Fibroblast of skin of scalp (primary cell): ENCODE results near the gene ATG10. TPM values are rescaled to one million over a fixed set of nuclear protein-coding genes. Genes with fewer than 3 reads are reported as not detected.
"Not testable (repeated sequence)": the region's sequence is repeated elsewhere in the genome, so short reads cannot be mapped to it uniquely, and the experiment has no call there.

Experiments
- DNase-seq: peaks from one replicate; pipeline ENCODE4 v3.0.0-alpha.2; 2013
- polyA plus RNA-seq, 2 experiments: library from polyadenylated mRNA; unstranded; fragments of 120-200 nt; gene quantifications; one replicate each; pipeline ENCODE4 v1.2.1, GENCODE V29; 2013; ENCODE audit not compliant: insufficient read length in 2 of 2

Gene ATG10
- 8.6 TPM for polyA plus RNA-seq (2013, experiment 1 of 2; ENCODE audit: insufficient read length)
- polyA plus RNA-seq (2013, experiment 2 of 2; ENCODE audit: insufficient read length), result 9.1 TPM

- DNase-seq, result peak; percentile 95
These were observed at the start of gene ATG10 for GRCh38 chr5:81971712-81972491. Gene ATG10, plus strand, starts transcription at chr5:81972023. Its CDS starts 15,548 bp downstream, at chr5:81987571.

GRCh38 chr5:81922854-81923279 lies 49.0 kb upstream of the ATG10 start:
- peak; percentile 2 for DNase-seq

- DNase-seq, result no peak
These were observed 47.4 kb upstream of the ATG10 start for GRCh38 chr5:81924442-81924841.

GRCh38 chr5:81925009-81925408 lies 46.8 kb upstream of the ATG10 start:
- no peak for DNase-seq

GRCh38 chr5:81925981-81926380 lies 45.8 kb upstream of the ATG10 start:
- no peak for DNase-seq

GRCh38 chr5:81936066-81936465 lies 35.8 kb upstream of the ATG10 start:
- DNase-seq, result no peak

GRCh38 chr5:81936750-81937149 lies 35.1 kb upstream of the ATG10 start:
- DNase-seq, result no peak

- DNase-seq, result no peak
These were observed 29.1 kb upstream of the ATG10 start for GRCh38 chr5:81942746-81943145.

- DNase-seq, result peak; percentile 7
These were observed 23.5 kb upstream of the ATG10 start for GRCh38 chr5:81948349-81948748.

- peak; percentile 74 for DNase-seq
These were observed 22.4 kb upstream of the ATG10 start for GRCh38 chr5:81949462-81949861.

- DNase-seq, result no peak
These were observed 20.8 kb upstream of the ATG10 start for GRCh38 chr5:81950996-81951395.

GRCh38 chr5:81954796-81955195 lies 17.0 kb upstream of the ATG10 start:
- DNase-seq, result not testable (repeated sequence)

- DNase-seq, result not testable (repeated sequence)
These were observed 13.7 kb upstream of the ATG10 start for GRCh38 chr5:81958129-81958528.

- DNase-seq, result peak; percentile 20
These were observed 10.0 kb upstream of the ATG10 start for GRCh38 chr5:81961651-81962440.

GRCh38 chr5:81963544-81963943 lies 8.3 kb upstream of the ATG10 start:
- DNase-seq, result no peak

GRCh38 chr5:81965524-81965923 lies 6.3 kb upstream of the ATG10 start:
- peak; percentile 5 for DNase-seq

- DNase-seq, result no peak
These were observed 2.6 kb upstream of the ATG10 start for GRCh38 chr5:81969226-81969625.

GRCh38 chr5:81969912-81970311 lies 1.9 kb upstream of the ATG10 start:
- no peak for DNase-seq

GRCh38 chr5:81971111-81971711 lies 612 bp upstream of the ATG10 start:
- peak; percentile 5 for DNase-seq

- DNase-seq, result no peak
These were observed 615 bp downstream of the ATG10 start for GRCh38 chr5:81972492-81972783.

- no peak for DNase-seq
These were observed 8.3 kb downstream of the ATG10 start for GRCh38 chr5:81980160-81980559.

- DNase-seq, result no peak
These were observed 8.9 kb downstream of the ATG10 start for GRCh38 chr5:81980598-81981260.

- DNase-seq, result not testable (repeated sequence)
These were observed 10.4 kb downstream of the ATG10 start for GRCh38 chr5:81982172-81982685.
